ENCODE results near the gene LCN2. TPM values are rescaled to one million over a fixed set of nuclear protein-coding genes. Genes with fewer than 3 reads are reported as not detected.

LCN2 gene
- total and polyA plus RNA-seq, 9 of the 15 experiments (the other 6 are each of a cell fraction or from before 2014, with no cell fraction given) = 0.10 to 1.2 (median 0.44) TPM; not detected in 1

- Histone ChIP-seq H3K27me3 (ENCODE audit: control insufficient read depth in 2 of 2, insufficient read depth in 2 of 2, low read length in 2 of 2) (no peaks in the 10 kb centered on the region), H2AFZ (ENCODE audit: low read depth, low read length) (no peak overlapping the region), H3K4me3 (no peak overlapping the region), H3K79me2 (ENCODE audit: control insufficient read depth, insufficient read depth, low read length) (peaks cover 24% of the 10 kb centered on the region), H3K27ac (ENCODE audit: extremely low read depth, low read depth, low read length) (peak overlapping the region; percentile 30; the same call in 1 of the 3 replicates), H3K9me1 (ENCODE audit: control insufficient read depth, insufficient read depth, low read length) (no peaks in the 10 kb centered on the region), H4K20me1 (replicated peaks; ENCODE audit: control insufficient read depth, insufficient read depth, low read length) (peaks cover 23% of the 10 kb centered on the region; the same call in 1 of the 2 replicates), H3K4me2 (ENCODE audit: insufficient read depth, low read length) (no peak overlapping the region), H3K4me1 (replicated peaks in 1 of 2; ENCODE audit: control insufficient read depth in 2 of 2, insufficient read depth in 2 of 2, low read length in 2 of 2) (peaks cover 5 to 44% of the 10 kb centered on the region in 2 experiments), H3K9me3 (replicated peaks; ENCODE audit: control insufficient read depth, insufficient read depth, low read depth, low read length) (no peaks in the 10 kb centered on the region), H3K36me3 (ENCODE audit: control insufficient read depth, insufficient read depth, low read length) (peaks cover 70% of the 10 kb centered on the region), H3K9ac (ENCODE audit: insufficient read depth in 1 of 2, low read depth in 2 of 2, low read length in 2 of 2) (peak overlapping the region in 1 of 2 experiments; percentile 75; a peak in 2 of 4 replicates)
- ChIA-PET CTCF (ENCODE audit: low intra/inter-chr PET ratio) (no interaction called here), POLR2A (interaction anchor here (0.5 to 11.0 kb wide), 8 partner anchors 11 to 183 kb away, joined by 3 to 155 read pairs (median 4); partner anchors contain the start of genes CIZ1 and EEIG1)
- in situ Hi-C loops (cut with MboI) = no loop called here
- intact Hi-C loops (cut with micrococcal nuclease) = loop anchor here (5.0 kb wide), 1 partner anchor 43 kb away; no protein-coding TSS in a partner anchor
- 77% methylated on average over 14 of the region's 14 CpGs for WGBS (ENCODE audit: insufficient coverage, low coverage, missing lambda C conversion rate)
- BruUV-seq (replicated peaks) = no TSS peak
- no peak for DNase-seq (ENCODE audit: extremely low read depth in 1 of 4, low spot score in 3 of 4)
- ATAC-seq = no peak
- FAIRE-seq = no peak
- TF ChIP-seq FOSL1 (tag; conservative IDR thresholded peaks at IDR 0.05) (no peak), EP300 (IDR thresholded peaks at IDR 0.05; ENCODE audit: low read length) (no peak), POLR2B (IDR thresholded peaks at IDR 0.05; ENCODE audit: low read depth, partially characterized antibody) (peak; percentile 36), POLR2G (IDR thresholded peaks at IDR 0.05; ENCODE audit: low read depth, low read length) (0 out of 2 replicates have a peak, but pooled peaks have one; percentile 30), GABPB1 (CRISPR knock-in tag; IDR thresholded peaks at IDR 0.05) (no peak), NR2F6 (CRISPR knock-in tag; IDR thresholded peaks at IDR 0.05) (no peak), TEAD4 (IDR thresholded peaks at IDR 0.05; ENCODE audit: low read length) (0 out of 2 replicates have a peak, but pooled peaks have one; percentile 6), TEAD4 (CRISPR knock-in tag; IDR thresholded peaks at IDR 0.05; ENCODE audit: borderline replicate concordance) (no peak), ZBTB11 (CRISPR knock-in tag; IDR thresholded peaks at IDR 0.05) (no peak), ELF2 (CRISPR knock-in tag; IDR thresholded peaks at IDR 0.05) (0 out of 2 replicates have a peak, but pooled peaks have one; percentile 26), POLR2AphosphoS5 (IDR thresholded peaks at IDR 0.05; ENCODE audit: control insufficient read depth, insufficient read depth, low read depth, low read length) (peak; percentile 16), ZNF354B (CRISPR knock-in tag; IDR thresholded peaks at IDR 0.05) (no peak), FOXP4 (CRISPR knock-in tag; IDR thresholded peaks at IDR 0.05; ENCODE audit: borderline replicate concordance) (no peak), HEY1 (CRISPR knock-in tag; IDR thresholded peaks at IDR 0.05; ENCODE audit: borderline replicate concordance) (no peak), SETDB1 (IDR thresholded peaks at IDR 0.05; ENCODE audit: low read length) (peak; percentile 27)
Observed at GRCh38 chr9:128164307-128164885, 15.1 kb downstream of the LCN2 start.
